Measurements from ENCODE around the gene OR51V1. TPM values are rescaled to one million over a fixed set of nuclear protein-coding genes. Genes with fewer than 3 reads are reported as not detected.

OR51V1 gene
- total and polyA plus RNA-seq, 2 donors (not counting 1 experiment from before 2014, with no cell fraction given): not detected

GRCh38 chr11:5225480-5225871, 25.0 kb upstream of the OR51V1 start:
- no peak overlapping the region for H2AFZ ChIP-seq (ENCODE audit: insufficient read depth, low read depth, low read length, poor library complexity, severe bottlenecking)

More at GRCh38 chr11:5225480-5225871, 25.0 kb upstream of the OR51V1 start:
- CTCF ChIA-PET: no interaction called here
- no peak for ATAC-seq (ENCODE audit: low read depth)
- H3K27me3 ChIP-seq (replicated peaks in 1 of 4; ENCODE audit: control extremely low read depth in 1 of 4, control insufficient read depth in 3 of 4, insufficient read depth in 4 of 4, low read length in 3 of 4): no peaks in the 10 kb centered on the region
- WGBS (ENCODE audit: insufficient coverage): 50% methylated on average over 1 of the region's 2 CpGs
- no peaks in the 10 kb centered on the region for H3K36me3 ChIP-seq (replicated peaks in 1 of 2; ENCODE audit: control extremely low read depth in 1 of 2, control insufficient read depth in 1 of 2, extremely low read depth in 1 of 2, insufficient read depth in 2 of 2, low read length in 1 of 2)
- POLR2A ChIA-PET: no interaction called here
- no peak overlapping the region for H3K4me3 ChIP-seq (ENCODE audit: control extremely low read depth in 1 of 5, extremely low read depth in 1 of 5, insufficient read depth in 1 of 5, low read depth in 2 of 5, low read length in 4 of 5)
- H3K9me3 Mint-ChIP-seq (ENCODE audit: insufficient read depth): no peaks in the 10 kb centered on the region
- H3K9ac ChIP-seq (ENCODE audit: low read length): no peak overlapping the region
- no peak overlapping the region for H3K4me2 ChIP-seq (replicated peaks; ENCODE audit: low read depth, low read length, poor library complexity, severe bottlenecking)
- peaks cover 6% of the 10 kb centered on the region for H3K27me3 Mint-ChIP-seq
- H3K9me3 ChIP-seq (ENCODE audit: control extremely low read depth in 1 of 3, control insufficient read depth in 2 of 3, insufficient read depth in 1 of 3, low read length in 2 of 3): peaks cover 0 to 9% (median 0%) of the 10 kb centered on the region in 3 donors
- no peaks in the 10 kb centered on the region for H4K20me1 ChIP-seq (ENCODE audit: control insufficient read depth, insufficient read depth, low read length, poor library complexity, severe bottlenecking)
- no peak overlapping the region for H3K27ac ChIP-seq (ENCODE audit: low read length in 2 of 2)
- intact Hi-C loops (cut with micrococcal nuclease): no loop called here
- TF ChIP-seq EZH2 (IDR thresholded peaks at IDR 0.05; ENCODE audit: borderline replicate concordance, insufficient read depth, low read depth, low read length, poor library complexity, severe bottlenecking): no peak
- TF ChIP-seq CTCF (IDR thresholded peaks at IDR 0.05): no peak
- no peaks in the 10 kb centered on the region for H3K79me2 ChIP-seq (ENCODE audit: control insufficient read depth, insufficient read depth, low read length)
- DNase-seq: no peak
- no peaks in the 10 kb centered on the region for H3K4me1 ChIP-seq (ENCODE audit: control insufficient read depth in 2 of 2, insufficient read depth in 2 of 2, low read length in 2 of 2)
- H3K4me3 Mint-ChIP-seq: no peak overlapping the region
- H3K4me1 Mint-ChIP-seq: no peaks in the 10 kb centered on the region
- no peak overlapping the region for H3K27ac Mint-ChIP-seq

All from B cell (primary cell).